GM18868 (cell line): ENCODE results near the gene TLR10.
A peak's percentile ranks its signal among the peaks of the same experiment; 100 is the strongest.
"Not testable (repeated sequence)": the region's sequence is repeated elsewhere in the genome, so short reads cannot be mapped to it uniquely, and the experiment has no call there.

ENCODE experiments used
- ATAC-seq: cut with Tn5 transposase; IDR thresholded peaks from one replicate; pipeline ENCODE4 v1.9.1; 2021; ENCODE audit warnings: mild to moderate bottlenecking, moderate library complexity; ENCODE audit not compliant: unreplicated experiment

TLR10 gene

DNA sequence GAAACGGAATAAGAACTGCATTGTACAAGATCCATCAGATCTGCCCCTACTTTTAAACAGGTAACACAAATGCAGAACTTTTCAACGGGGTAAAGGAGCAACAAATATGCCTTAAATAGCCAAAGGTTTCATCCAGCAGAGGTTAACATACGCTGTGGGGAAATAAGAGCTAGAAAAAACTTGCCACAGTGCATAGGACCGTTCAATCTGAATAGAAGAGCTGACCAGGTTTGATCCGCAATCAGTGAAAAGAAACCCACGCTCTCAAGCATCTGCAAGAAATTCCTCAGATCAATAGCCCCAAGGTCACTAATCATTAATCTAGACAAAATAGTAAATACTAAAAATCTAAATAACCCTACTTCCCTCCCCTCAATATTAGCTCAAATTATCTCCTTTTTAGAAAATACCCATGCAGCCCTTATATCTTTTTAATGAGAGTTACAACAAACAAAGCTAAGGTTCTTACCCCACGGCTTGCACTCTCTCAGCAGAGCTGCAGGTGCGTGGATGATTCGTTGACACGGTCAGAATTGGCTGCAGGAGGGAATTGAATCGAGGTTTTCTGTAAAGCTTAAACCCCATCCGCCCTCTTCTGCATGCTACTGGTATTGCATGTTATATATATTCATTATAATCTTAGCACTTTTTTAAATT lies at the start of gene TLR10:
Gene TLR10, minus strand, starts transcription at position 539 of the 657 bp plus-strand sequence. CDS start 7,400 bp downstream, outside the sequence.
- ATAC-seq, result peak; percentile 56

DNA sequence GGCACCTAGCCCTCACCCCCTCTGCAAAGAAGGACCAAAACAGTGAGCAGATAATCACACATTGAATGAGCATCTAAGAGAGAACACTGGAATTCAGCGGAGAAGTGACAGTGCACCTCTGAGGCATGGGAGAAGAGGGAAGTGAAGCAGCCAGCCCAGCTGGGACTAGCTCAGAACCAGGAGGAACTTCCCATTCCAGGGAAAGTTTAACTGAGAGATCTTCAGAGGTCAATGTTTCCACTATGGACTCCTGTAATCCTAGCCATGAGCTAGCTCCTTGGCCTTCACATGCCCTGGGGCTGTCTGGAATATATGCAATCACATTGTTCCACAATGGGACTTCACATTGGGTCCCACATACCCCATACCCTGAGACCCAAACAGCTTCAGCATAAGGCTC lies 49.4 kb upstream of the TLR10 start:
- ATAC-seq, result no peak

DNA sequence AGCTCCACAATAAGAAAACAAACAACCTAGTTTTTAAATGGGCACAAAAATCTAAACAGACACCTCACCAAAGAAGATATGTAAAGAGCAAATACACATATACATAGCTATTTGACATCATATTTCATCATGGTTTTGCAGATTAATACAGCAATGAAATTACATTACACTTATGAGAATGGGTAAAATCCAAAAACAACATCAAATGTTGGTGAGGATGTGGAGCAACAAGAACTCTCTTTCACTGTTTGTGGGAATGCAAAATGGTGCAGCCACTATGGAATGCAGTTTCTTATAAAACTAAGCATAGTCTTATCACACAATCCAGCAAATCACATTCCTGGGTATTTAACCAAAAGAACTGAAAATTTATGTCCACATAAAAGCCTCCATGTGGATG lies 48.9 kb upstream of the TLR10 start:
- no peak for ATAC-seq

DNA sequence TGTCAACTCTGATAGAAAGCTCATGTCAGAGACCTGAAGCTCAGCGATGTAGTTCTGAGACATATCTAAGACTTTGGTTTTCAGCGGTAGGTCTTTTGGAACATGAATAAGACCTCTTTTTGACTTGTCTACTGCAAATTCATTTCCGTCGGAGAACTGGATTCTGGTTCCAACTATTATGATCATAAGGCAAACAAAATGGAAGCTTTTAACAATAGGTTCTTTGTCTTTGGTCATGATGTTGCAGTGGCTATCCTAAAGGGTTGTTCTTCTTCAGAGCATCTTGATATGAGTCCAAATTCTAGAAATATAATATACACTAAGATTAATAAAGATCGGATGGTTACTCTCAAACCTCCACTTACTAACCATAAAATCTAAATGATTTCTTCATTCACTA lies 46.4 kb upstream of the TLR10 start:
- ATAC-seq, result no peak

DNA sequence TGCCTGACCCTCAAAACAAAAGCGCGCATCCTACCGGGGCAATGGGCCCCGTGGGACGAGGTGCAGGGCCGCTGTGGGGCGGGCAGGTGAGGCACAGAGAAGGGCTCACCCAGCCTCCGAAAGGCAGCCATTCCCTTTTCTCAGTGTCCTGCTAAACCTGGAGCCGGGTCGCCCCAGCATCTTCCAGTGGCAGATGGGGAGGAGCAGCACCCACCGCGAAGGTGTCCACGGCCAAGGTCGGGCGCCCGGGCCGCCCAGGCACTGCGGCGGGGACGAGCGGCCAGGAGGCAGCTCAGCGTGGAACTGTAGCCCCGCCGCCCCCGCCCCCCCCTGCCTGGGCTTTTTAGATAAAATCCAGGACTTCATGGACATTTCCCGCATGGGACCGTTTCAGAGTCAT lies 41.0 kb upstream of the TLR10 start:
- no peak for ATAC-seq

GRCh38 chr4:38822748-38823303 lies 40.0 kb upstream of the TLR10 start:
- ATAC-seq, result no peak

DNA sequence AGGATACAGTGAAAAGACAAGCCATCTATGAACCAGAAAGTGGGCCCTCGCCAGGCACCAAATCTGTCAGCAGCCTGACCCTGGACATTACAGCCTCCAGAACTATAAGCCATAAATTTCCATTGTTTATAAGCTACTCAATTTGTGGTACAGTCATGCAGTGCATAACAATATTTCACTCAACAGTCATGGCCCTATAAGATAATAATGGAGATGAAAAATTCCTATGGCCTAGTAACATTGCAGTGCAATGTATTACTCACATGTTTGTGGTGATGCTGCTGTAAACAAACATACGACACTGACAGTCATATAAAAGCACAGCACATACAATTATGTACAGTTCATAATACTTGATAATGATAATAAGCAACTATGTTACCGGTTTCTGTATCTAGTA lies 38.9 kb upstream of the TLR10 start:
- no peak for ATAC-seq

GRCh38 chr4:38820329-38821061 lies 37.7 kb upstream of the TLR10 start:
- ATAC-seq, result peak; percentile 50

- ATAC-seq, result peak; percentile 23
These were observed 36.8 kb upstream of the TLR10 start for GRCh38 chr4:38819569-38819968.

DNA sequence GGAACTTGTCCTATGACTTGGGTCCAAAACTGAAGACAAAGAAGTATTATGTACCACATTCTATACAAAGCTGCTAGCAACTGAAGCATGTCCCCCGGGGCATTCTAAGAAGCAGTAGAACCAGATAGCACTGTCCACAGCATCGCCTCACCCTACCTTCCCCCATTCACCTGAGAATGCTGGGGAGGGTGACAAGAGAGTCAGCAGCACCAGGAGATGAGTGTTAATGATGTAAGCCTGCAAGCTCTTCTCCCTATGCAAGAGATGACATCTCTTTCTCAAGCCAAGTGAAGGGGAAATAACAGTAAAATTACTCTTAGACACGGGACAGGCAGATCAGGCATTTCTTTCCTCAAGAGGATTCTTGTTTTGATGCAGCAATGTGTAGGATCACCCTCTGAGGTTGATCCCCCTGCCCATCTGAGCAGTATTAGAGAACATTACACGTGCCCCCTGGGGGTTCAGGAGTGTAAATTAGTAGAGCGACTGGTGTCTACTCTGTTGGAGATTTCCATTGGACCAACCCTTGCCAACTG lies 35.7 kb upstream of the TLR10 start:
- ATAC-seq, result peak; percentile 69

- ATAC-seq, result peak; percentile 37
These were observed 33.3 kb upstream of the TLR10 start for GRCh38 chr4:38815885-38816782.

DNA sequence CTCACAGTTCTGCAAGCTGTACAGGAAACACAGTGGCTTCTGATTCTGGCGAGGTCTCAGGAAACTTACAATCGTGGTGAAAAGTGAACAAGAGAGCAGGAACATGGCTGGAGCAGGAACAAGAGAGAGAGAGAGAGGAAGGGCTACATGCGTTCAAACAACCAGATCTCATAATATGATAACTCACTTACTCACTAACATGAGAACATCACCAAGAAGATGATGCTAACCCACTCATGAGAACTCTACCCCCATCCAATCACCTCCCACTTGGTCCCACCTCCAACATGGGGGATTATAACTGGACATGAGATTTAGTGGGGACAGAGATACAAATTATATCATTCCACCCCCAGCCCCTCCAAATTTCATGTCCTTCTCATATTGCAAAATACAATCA lies 31.6 kb upstream of the TLR10 start:
- ATAC-seq, result no peak

DNA sequence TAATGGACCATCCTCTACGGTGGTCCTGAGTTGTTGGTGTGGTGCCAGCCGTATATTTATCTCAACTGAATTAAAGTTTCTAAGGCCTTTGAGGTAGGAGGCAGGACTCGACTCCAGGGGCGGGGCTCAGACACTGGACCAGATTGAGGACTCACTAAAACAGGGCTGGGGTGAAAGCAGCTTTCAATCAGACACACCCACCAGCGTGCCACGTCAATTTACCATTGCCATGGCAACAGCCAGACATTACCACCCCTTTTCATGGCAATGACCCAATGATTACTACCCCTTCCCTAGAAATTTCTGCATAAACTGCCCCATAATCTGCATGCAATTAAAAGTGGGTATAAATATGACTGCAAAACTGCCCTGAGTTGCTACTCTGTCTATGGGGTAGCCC lies 28.5 kb upstream of the TLR10 start:
- ATAC-seq, result no peak

- not testable (repeated sequence) for ATAC-seq
These were observed 24.7 kb upstream of the TLR10 start for GRCh38 chr4:38807462-38807861.

- not testable (repeated sequence) for ATAC-seq
These were observed 23.5 kb upstream of the TLR10 start for GRCh38 chr4:38806251-38806650.

DNA sequence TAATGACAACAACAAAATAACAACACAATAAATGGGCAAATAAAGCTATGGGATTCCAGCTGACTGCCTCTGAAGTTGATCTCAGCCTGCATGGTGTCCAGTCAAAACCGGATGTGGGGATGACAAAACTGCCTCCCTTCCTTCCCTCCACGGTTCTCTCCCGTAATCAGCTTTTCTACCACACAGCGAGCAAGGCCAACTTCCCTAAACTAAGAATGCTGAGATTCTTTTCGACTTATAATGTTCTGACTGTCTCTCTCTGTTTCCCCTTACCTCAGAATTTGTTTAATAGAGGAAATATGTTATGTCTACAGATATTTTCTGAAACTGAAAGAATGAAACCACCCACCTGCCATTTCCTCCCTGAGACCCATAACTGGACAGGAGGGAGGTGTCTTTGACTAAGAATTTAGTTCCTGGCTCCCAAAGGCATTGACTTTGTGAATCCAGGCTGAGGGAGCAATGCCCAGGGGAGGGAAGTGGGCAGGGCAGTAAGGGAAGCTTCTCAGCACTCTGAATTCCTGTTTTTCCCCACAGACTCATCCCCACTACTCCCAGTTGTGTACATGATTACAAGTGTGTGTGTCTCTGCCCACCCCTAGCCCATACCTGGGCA lies 22.8 kb upstream of the TLR10 start:
- ATAC-seq, result peak; percentile 81

DNA sequence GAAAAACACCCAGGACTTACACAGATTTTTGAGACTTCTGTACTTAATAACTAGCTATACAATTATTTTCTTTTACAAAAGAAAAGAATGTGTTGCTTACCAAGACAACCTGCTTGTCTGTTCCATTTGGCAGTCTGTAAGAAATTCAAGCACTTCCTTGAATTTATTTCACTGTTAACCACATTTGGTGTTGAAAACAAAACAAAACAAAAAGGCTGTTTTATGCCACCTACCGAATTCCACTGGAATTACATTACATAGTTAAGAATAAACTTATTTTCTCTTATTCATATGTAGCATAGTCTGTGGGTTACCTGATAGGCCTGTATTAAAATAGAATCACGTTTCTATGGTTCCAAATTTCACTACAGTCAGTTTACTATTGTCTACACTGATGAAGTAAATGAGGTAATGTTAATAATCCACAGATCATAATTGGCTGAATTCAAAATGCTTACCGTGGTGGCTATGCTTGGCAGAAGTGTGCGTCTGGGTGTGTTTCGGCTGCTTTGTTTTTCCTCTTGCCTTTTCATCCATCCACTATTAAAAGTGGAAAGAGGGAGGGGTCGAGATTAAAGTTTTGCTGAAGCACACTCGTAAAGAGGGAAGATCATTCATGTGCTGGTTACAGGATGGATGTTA lies 22.0 kb upstream of the TLR10 start, which contains the start of gene TLR1:
Gene TLR1, minus strand, starts transcription at position 138 of the 642 bp plus-strand sequence. CDS start 5,960 bp downstream, outside the sequence.
- ATAC-seq, result peak; percentile 19

GRCh38 chr4:38803833-38804653 lies 21.3 kb upstream of the TLR10 start:
- peak; percentile 57 for ATAC-seq
